Astrocyte (in vitro differentiated cells and primary cell): ENCODE data around the gene LINGO4. TPM values are rescaled to one million over a fixed set of nuclear protein-coding genes. Genes with fewer than 3 reads are reported as not detected.

Source experiments
- DNase-seq: peaks from one replicate; pipeline ENCODE4 v3.0.0-alpha.2; 2010; ENCODE audit warnings: low read depth
- FAIRE-seq: peaks from 2 replicates; lab custom pipeline; 2011; peaks lifted over from hg19 to GRCh38; lab: Jason Lieb, UNC
- H2AFZ ChIP-seq: 2 replicates; pipeline ENCODE4 v1.6.0; 2012; ENCODE audit warnings: low read depth, low read length, inconsistent platforms
- H3K27ac ChIP-seq: 2 replicates; pipeline ENCODE4 v1.5.1; 2011; ENCODE audit warnings: low read depth, low read length, inconsistent platforms
- H3K27me3 ChIP-seq: 2 replicates; pipeline ENCODE4 v1.6.0; 2011; ENCODE audit warnings: low read length, inconsistent platforms; ENCODE audit not compliant: insufficient read depth
- H3K36me3 ChIP-seq: 2 replicates; pipeline ENCODE4 v1.5.1; 2011; ENCODE audit warnings: low read length, inconsistent platforms; ENCODE audit not compliant: insufficient read depth
- H3K4me1 ChIP-seq: 2 replicates; pipeline ENCODE4 v1.5.1; 2011; ENCODE audit warnings: low read length, inconsistent platforms; ENCODE audit not compliant: insufficient read depth
- H3K4me2 ChIP-seq: 2 replicates; pipeline ENCODE4 v1.6.0; 2012; ENCODE audit warnings: low read length, inconsistent platforms
- H3K4me3 ChIP-seq: 2 replicates; pipeline ENCODE4 v1.5.1; 2011; ENCODE audit warnings: low read depth, mild to moderate bottlenecking, low read length, inconsistent platforms; ENCODE audit not compliant: insufficient read depth
- H3K79me2 ChIP-seq: 2 replicates; pipeline ENCODE4 v1.6.0; 2012; ENCODE audit warnings: mild to moderate bottlenecking, low read length, inconsistent platforms; ENCODE audit not compliant: insufficient read depth
- H3K9ac ChIP-seq: 2 replicates; pipeline ENCODE4 v1.6.0; 2012; ENCODE audit warnings: mild to moderate bottlenecking, low read length, inconsistent platforms
- H3K9me3 ChIP-seq: 2 replicates; pipeline ENCODE4 v1.5.1; 2012; ENCODE audit warnings: low read depth, mild to moderate bottlenecking, low read length, inconsistent platforms; ENCODE audit not compliant: insufficient read depth
- H4K20me1 ChIP-seq: 2 replicates; pipeline ENCODE4 v1.6.0; 2012; ENCODE audit warnings: low read length, inconsistent platforms; ENCODE audit not compliant: insufficient read depth
- H3K27ac Mint-ChIP-seq: one replicate; pipeline ENCODE4 v1.8.0; 2021; ENCODE audit warnings: mild to moderate bottlenecking, mixed read lengths; ENCODE audit not compliant: unreplicated experiment
- H3K27me3 Mint-ChIP-seq: one replicate; pipeline ENCODE4 v1.8.0; 2021; ENCODE audit warnings: low read depth, mixed read lengths; ENCODE audit not compliant: unreplicated experiment
- H3K36me3 Mint-ChIP-seq: one replicate; pipeline ENCODE4 v1.8.0; 2021; ENCODE audit warnings: low read depth, mixed read lengths; ENCODE audit not compliant: unreplicated experiment
- H3K4me1 Mint-ChIP-seq: one replicate; pipeline ENCODE4 v1.8.0; 2021; ENCODE audit warnings: low read depth, mixed read lengths; ENCODE audit not compliant: unreplicated experiment
- H3K4me3 Mint-ChIP-seq: one replicate; pipeline ENCODE4 v1.8.0; 2021; ENCODE audit warnings: mild to moderate bottlenecking, moderate library complexity, mixed read lengths; ENCODE audit not compliant: unreplicated experiment
- H3K9me3 Mint-ChIP-seq: one replicate; pipeline ENCODE4 v1.8.0; 2021; ENCODE audit warnings: mild to moderate bottlenecking, mixed read lengths; ENCODE audit not compliant: unreplicated experiment
- CTCF ChIP-seq: IDR thresholded peaks from 2 replicates; pipeline ENCODE4 v1.5.1; 2011; ENCODE audit warnings: low read depth, mild to moderate bottlenecking, inconsistent platforms, low read length, moderate library complexity; ENCODE audit not compliant: insufficient read depth
- EZH2 ChIP-seq: IDR thresholded peaks from 2 replicates; pipeline ENCODE4 v1.6.1; 2012; ENCODE audit warnings: mild to moderate bottlenecking, low read length, inconsistent platforms; ENCODE audit not compliant: insufficient read depth
- total RNA-seq: library from RNA; stranded (reverse); gene quantifications from 2 replicates; pipeline ENCODE4 v1.2.1, GENCODE V29; 2021

LINGO4 gene
- total RNA-seq, 1 donor from 2014 or later = not detected

- H3K27ac ChIP-seq = no peak overlapping the region
- no peaks in the 10 kb centered on the region for H3K36me3 ChIP-seq
- peaks cover 43% of the 10 kb centered on the region for H3K27me3 Mint-ChIP-seq
- H3K4me3 Mint-ChIP-seq = no peak overlapping the region
- TF ChIP-seq CTCF (no peak), EZH2 (no peak)
- peaks cover 6% of the 10 kb centered on the region for H3K4me1 Mint-ChIP-seq
- DNase-seq = no peak
- H3K9me3 Mint-ChIP-seq = peaks cover 2% of the 10 kb centered on the region
- no peak overlapping the region for H3K4me2 ChIP-seq
- no peak overlapping the region for H2AFZ ChIP-seq
- FAIRE-seq = no peak
- no peaks in the 10 kb centered on the region for H3K79me2 ChIP-seq
- no peaks in the 10 kb centered on the region for H3K36me3 Mint-ChIP-seq
- H3K4me3 ChIP-seq = no peak overlapping the region
- H3K27ac Mint-ChIP-seq = no peak overlapping the region
- no peak overlapping the region for H3K9ac ChIP-seq
- H4K20me1 ChIP-seq = no peaks in the 10 kb centered on the region
- no peaks in the 10 kb centered on the region for H3K9me3 ChIP-seq
- no peaks in the 10 kb centered on the region for H3K4me1 ChIP-seq
- H3K27me3 ChIP-seq = no peaks in the 10 kb centered on the region
These were observed 24.8 kb upstream of the LINGO4 start for GRCh38 chr1:151830055-151830454.

- H3K4me3 Mint-ChIP-seq = no peak overlapping the region
These were observed 24.3 kb upstream of the LINGO4 start for GRCh38 chr1:151829352-151830046.

More at GRCh38 chr1:151829352-151830046, 24.3 kb upstream of the LINGO4 start:
- Mint-ChIP-seq H3K27me3 (peaks cover 48% of the 10 kb centered on the region), H3K4me1 (peaks cover 6% of the 10 kb centered on the region), H3K27ac (no peak overlapping the region), H3K36me3 (no peaks in the 10 kb centered on the region), H3K9me3 (peaks cover 2% of the 10 kb centered on the region)
- FAIRE-seq (no peak), DNase-seq (no peak)
- Histone ChIP-seq H2AFZ (no peak overlapping the region), H3K9ac (no peak overlapping the region), H4K20me1 (no peaks in the 10 kb centered on the region), H3K79me2 (no peaks in the 10 kb centered on the region), H3K4me3 (no peak overlapping the region), H3K27ac (no peak overlapping the region), H3K4me2 (peak overlapping the region; percentile 59), H3K27me3 (no peaks in the 10 kb centered on the region), H3K36me3 (no peaks in the 10 kb centered on the region), H3K9me3 (no peaks in the 10 kb centered on the region), H3K4me1 (no peaks in the 10 kb centered on the region)
- TF ChIP-seq EZH2 = no peak
- TF ChIP-seq CTCF = no peak
